Central memory CD8-positive, alpha-beta T cell (primary cell): ENCODE results near the gene DNAJC4.
A peak's percentile ranks its signal among the peaks of the same experiment; 100 is the strongest.

Source experiments
- ATAC-seq: fragments of 150-1000 bp; cut with Tn5 transposase; replicated peaks from 2 replicates; pipeline ENCODE4 v1.10.0; 2022; ENCODE audit warnings: mild to moderate bottlenecking, moderate FRiP score, moderate number of reproducible peaks; ENCODE audit not compliant: poor library complexity, severe bottlenecking; ENCODE audit errors: extremely low read depth
- DNase-seq, 2 donors: peaks; one replicate each; pipeline ENCODE4 v3.0.0; 2021; ENCODE audit warnings: low spot score in 2 of 2
- H3K27ac Mint-ChIP-seq: one replicate; pipeline ENCODE4 v1.8.0; 2022; ENCODE audit warnings: low read depth, mild to moderate bottlenecking, moderate library complexity, mixed read lengths
- H3K27me3 Mint-ChIP-seq: one replicate; pipeline ENCODE4 v1.8.0; 2022; ENCODE audit warnings: mixed read lengths
- H3K36me3 Mint-ChIP-seq: one replicate; pipeline ENCODE4 v1.8.0; 2022; ENCODE audit warnings: mild to moderate bottlenecking, moderate library complexity, mixed read lengths; ENCODE audit not compliant: insufficient read depth
- H3K4me1 Mint-ChIP-seq: one replicate; pipeline ENCODE4 v1.8.0; 2022; ENCODE audit warnings: mixed read lengths
- H3K4me3 Mint-ChIP-seq: one replicate; pipeline ENCODE4 v1.8.0; 2022; ENCODE audit warnings: mild to moderate bottlenecking, moderate library complexity, mixed read lengths
- H3K9me3 Mint-ChIP-seq: one replicate; pipeline ENCODE4 v1.8.0; 2022; ENCODE audit warnings: mixed read lengths

The DNAJC4 gene

GRCh38 chr11:64262271-64263002 is 32.1 kb downstream of the DNAJC4 start:
- Mint-ChIP-seq H3K27me3 (no peaks in the 10 kb centered on the region), H3K4me3 (no peak overlapping the region), H3K4me1 (peaks cover 11% of the 10 kb centered on the region), H3K9me3 (no peaks in the 10 kb centered on the region), H3K36me3 (peaks cover 14% of the 10 kb centered on the region), H3K27ac (no peak overlapping the region)
- DNase-seq (no peak), ATAC-seq (no peak)

GRCh38 chr11:64263021-64263946 is 32.9 kb downstream of the DNAJC4 start:
- Mint-ChIP-seq H3K27me3 (no peaks in the 10 kb centered on the region), H3K36me3 (peaks cover 8% of the 10 kb centered on the region), H3K9me3 (no peaks in the 10 kb centered on the region), H3K4me1 (peaks cover 17% of the 10 kb centered on the region), H3K27ac (no peak overlapping the region), H3K4me3 (no peak overlapping the region)
- DNase-seq = no peak
- no peak for ATAC-seq

- ATAC-seq (no peak), DNase-seq (no peak)
- H3K4me1 Mint-ChIP-seq = peaks cover 23% of the 10 kb centered on the region
- H3K27ac Mint-ChIP-seq = no peak overlapping the region
- peaks cover 6% of the 10 kb centered on the region for H3K36me3 Mint-ChIP-seq
- H3K4me3 Mint-ChIP-seq = no peak overlapping the region
- H3K27me3 Mint-ChIP-seq = no peaks in the 10 kb centered on the region
- H3K9me3 Mint-ChIP-seq = no peaks in the 10 kb centered on the region
Observed at GRCh38 chr11:64263947-64264317, 33.6 kb downstream of the DNAJC4 start.

- H3K36me3 Mint-ChIP-seq = peaks cover 6% of the 10 kb centered on the region
Observed at GRCh38 chr11:64264371-64264852, 34.1 kb downstream of the DNAJC4 start.

GRCh38 chr11:64265176-64266160 is 35.1 kb downstream of the DNAJC4 start:
- Mint-ChIP-seq H3K27ac (no peak overlapping the region), H3K36me3 (peaks cover 13% of the 10 kb centered on the region), H3K27me3 (no peaks in the 10 kb centered on the region), H3K9me3 (no peaks in the 10 kb centered on the region), H3K4me1 (peaks cover 22% of the 10 kb centered on the region), H3K4me3 (no peak overlapping the region)
- DNase-seq (no peak), ATAC-seq (no peak)

More at GRCh38 chr11:64264371-64264852, 34.1 kb downstream of the DNAJC4 start:
- DNase-seq (no peak), ATAC-seq (no peak)
- Mint-ChIP-seq H3K4me3 (no peak overlapping the region), H3K9me3 (no peaks in the 10 kb centered on the region), H3K27ac (no peak overlapping the region), H3K4me1 (peaks cover 26% of the 10 kb centered on the region), H3K27me3 (no peaks in the 10 kb centered on the region)

- no peaks in the 10 kb centered on the region for H3K9me3 Mint-ChIP-seq
- DNase-seq (no peak), ATAC-seq (no peak)
- H3K27ac Mint-ChIP-seq = no peak overlapping the region
- H3K4me1 Mint-ChIP-seq = peaks cover 24% of the 10 kb centered on the region
- no peak overlapping the region for H3K4me3 Mint-ChIP-seq
- peaks cover 21% of the 10 kb centered on the region for H3K36me3 Mint-ChIP-seq
- H3K27me3 Mint-ChIP-seq = no peaks in the 10 kb centered on the region
Observed at GRCh38 chr11:64266339-64266738, 36.0 kb downstream of the DNAJC4 start.

- no peak overlapping the region for H3K27ac Mint-ChIP-seq
- H3K27me3 Mint-ChIP-seq = no peaks in the 10 kb centered on the region
Observed at GRCh38 chr11:64267207-64267945, 37.0 kb downstream of the DNAJC4 start.

GRCh38 chr11:64268025-64268892 is 37.9 kb downstream of the DNAJC4 start:
- peak overlapping the region; percentile 98 for H3K27ac Mint-ChIP-seq
- DNase-seq (no peak), ATAC-seq (no peak)
- H3K27me3 Mint-ChIP-seq = no peaks in the 10 kb centered on the region
- H3K36me3 Mint-ChIP-seq = peaks cover 29% of the 10 kb centered on the region
- no peaks in the 10 kb centered on the region for H3K9me3 Mint-ChIP-seq
- H3K4me3 Mint-ChIP-seq = peak overlapping the region; percentile 98
- peaks cover 32% of the 10 kb centered on the region for H3K4me1 Mint-ChIP-seq

More at GRCh38 chr11:64267207-64267945, 37.0 kb downstream of the DNAJC4 start:
- Mint-ChIP-seq H3K36me3 (peaks cover 27% of the 10 kb centered on the region), H3K4me3 (peak overlapping the region; percentile 13), H3K9me3 (no peaks in the 10 kb centered on the region), H3K4me1 (peaks cover 32% of the 10 kb centered on the region)
- DNase-seq (no peak), ATAC-seq (no peak)

- Mint-ChIP-seq H3K4me1 (peaks cover 32% of the 10 kb centered on the region), H3K36me3 (peaks cover 29% of the 10 kb centered on the region), H3K9me3 (no peaks in the 10 kb centered on the region), H3K4me3 (peak overlapping the region; percentile 98), H3K27me3 (no peaks in the 10 kb centered on the region), H3K27ac (peak overlapping the region; percentile 98)
- peak; percentile 1 for ATAC-seq
- no peak for DNase-seq
Observed at GRCh38 chr11:64268893-64269539, 38.7 kb downstream of the DNAJC4 start.

- DNase-seq (peak; percentile 94 to 96), ATAC-seq (peak; percentile 74)
- peaks cover 32% of the 10 kb centered on the region for H3K4me1 Mint-ChIP-seq
- peaks cover 31% of the 10 kb centered on the region for H3K36me3 Mint-ChIP-seq
- H3K27ac Mint-ChIP-seq = peak overlapping the region; percentile 98
- no peaks in the 10 kb centered on the region for H3K27me3 Mint-ChIP-seq
- no peaks in the 10 kb centered on the region for H3K9me3 Mint-ChIP-seq
- H3K4me3 Mint-ChIP-seq = peak overlapping the region; percentile 98
Observed at GRCh38 chr11:64269540-64270220, 39.3 kb downstream of the DNAJC4 start.
